HG03135 (cell line): ENCODE results near the gene PHF12.
"Not testable (repeated sequence)": the region's sequence is repeated elsewhere in the genome, so short reads cannot be mapped to it uniquely, and the experiment has no call there.

ENCODE experiments used
- ATAC-seq: cut with Tn5 transposase; IDR thresholded peaks from one replicate; pipeline ENCODE4 v1.9.1; 2021; ENCODE audit warnings: mild to moderate bottlenecking, moderate library complexity; ENCODE audit not compliant: unreplicated experiment

Gene PHF12

GRCh38 chr17:28937044-28937729 is 14.1 kb downstream of the PHF12 start:
- ATAC-seq, result no peak

- no peak for ATAC-seq
Observed at GRCh38 chr17:28935744-28936460, 15.4 kb downstream of the PHF12 start.

GRCh38 chr17:28934508-28934907 is 16.8 kb downstream of the PHF12 start:
- not testable (repeated sequence) for ATAC-seq

- no peak for ATAC-seq
Observed at GRCh38 chr17:28929787-28930186, 21.5 kb downstream of the PHF12 start.

GRCh38 chr17:28928061-28928460 is 23.3 kb downstream of the PHF12 start:
- no peak for ATAC-seq

- ATAC-seq, result no peak
Observed at GRCh38 chr17:28926786-28927185, 24.5 kb downstream of the PHF12 start.

- ATAC-seq, result no peak
Observed at GRCh38 chr17:28926366-28926765, 25.0 kb downstream of the PHF12 start.

GRCh38 chr17:28925912-28926365 is 25.4 kb downstream of the PHF12 start:
- ATAC-seq, result peak; percentile 63

GRCh38 chr17:28920201-28920600 is 31.1 kb downstream of the PHF12 start:
- ATAC-seq, result no peak

GRCh38 chr17:28918295-28918694 is 33.0 kb downstream of the PHF12 start:
- ATAC-seq, result no peak

GRCh38 chr17:28917465-28917864 is 33.9 kb downstream of the PHF12 start:
- ATAC-seq, result no peak

GRCh38 chr17:28917029-28917428 is 34.3 kb downstream of the PHF12 start:
- ATAC-seq, result no peak

- no peak for ATAC-seq
Observed at GRCh38 chr17:28916302-28916934, 34.9 kb downstream of the PHF12 start.

- ATAC-seq, result no peak
Observed at GRCh38 chr17:28912938-28913333, 38.4 kb downstream of the PHF12 start.

GRCh38 chr17:28912281-28912937 is 38.9 kb downstream of the PHF12 start:
- no peak for ATAC-seq

GRCh38 chr17:28911411-28912045 is 39.8 kb downstream of the PHF12 start:
- ATAC-seq, result no peak

GRCh38 chr17:28910534-28910933 is 40.8 kb downstream of the PHF12 start:
- no peak for ATAC-seq

GRCh38 chr17:28908640-28909167 is 42.6 kb downstream of the PHF12 start:
- ATAC-seq, result no peak

- ATAC-seq, result no peak
Observed at GRCh38 chr17:28907709-28908475, 43.4 kb downstream of the PHF12 start.
